HUES48 (cell line): Measurements from ENCODE around the gene AKAP6.

Source experiments
- H3K27ac ChIP-seq: one replicate; pipeline ENCODE4 v1.7.0; 2013; ENCODE audit warnings: low read depth, low read length, inconsistent platforms
- H3K27me3 ChIP-seq: 2 replicates; pipeline ENCODE4 v1.6.1; 2013; ENCODE audit warnings: mild to moderate bottlenecking, low read length; ENCODE audit not compliant: control insufficient read depth, insufficient read depth
- H3K36me3 ChIP-seq: 2 replicates; pipeline ENCODE4 v1.6.1; 2013; ENCODE audit warnings: low read length; ENCODE audit not compliant: control insufficient read depth, insufficient read depth
- H3K4me1 ChIP-seq: 2 replicates; pipeline ENCODE4 v1.6.1; 2013; ENCODE audit warnings: mild to moderate bottlenecking, low read length; ENCODE audit not compliant: control insufficient read depth, insufficient read depth
- H3K4me3 ChIP-seq: 2 replicates; pipeline ENCODE4 v1.5.1; 2013; ENCODE audit warnings: mild to moderate bottlenecking, low read depth, low read length
- H3K9ac ChIP-seq: 2 replicates; pipeline ENCODE4 v1.6.1; 2013; ENCODE audit warnings: mild to moderate bottlenecking, low read depth, low read length, moderate library complexity
- H3K9me3 ChIP-seq: 2 replicates; pipeline ENCODE4 v1.6.1; 2013; ENCODE audit warnings: low read length; ENCODE audit not compliant: control insufficient read depth, insufficient read depth

AKAP6 gene

DNA sequence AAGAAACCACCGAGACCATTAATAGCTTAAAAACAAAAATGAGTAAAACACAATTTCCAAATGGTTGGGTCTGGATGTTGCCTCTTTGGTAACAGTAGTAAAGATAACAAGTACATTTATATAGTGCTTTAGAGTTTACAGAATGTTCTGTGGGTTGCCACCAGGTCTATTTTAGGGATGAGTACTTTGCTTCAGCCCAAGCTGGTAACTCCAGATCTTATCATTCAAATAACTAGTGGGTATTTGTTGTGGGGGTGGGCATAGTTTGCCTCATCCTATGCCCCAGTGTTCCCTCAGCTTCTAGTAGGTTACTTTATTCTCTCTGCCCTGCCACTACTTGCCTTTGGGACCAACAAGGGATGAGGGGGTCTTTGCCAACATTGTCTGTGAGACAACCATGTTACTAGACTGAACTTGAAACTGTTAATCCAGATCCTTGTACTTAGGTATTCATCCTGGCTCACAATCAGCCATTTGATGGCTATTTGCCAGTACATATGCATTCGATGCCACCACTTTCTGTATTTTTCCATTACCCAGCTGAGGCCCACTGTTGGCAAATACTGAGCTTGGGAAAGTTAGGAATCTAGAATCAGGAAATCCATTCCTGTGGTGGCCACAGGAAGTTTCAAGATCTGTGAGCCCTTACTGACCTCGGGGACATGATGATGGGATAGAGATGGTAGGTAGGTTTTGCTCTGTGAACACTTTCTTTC, 17.6 kb upstream of the AKAP6 start:
- Histone ChIP-seq H3K27me3 (no peaks in the 10 kb centered on the region), H3K36me3 (no peaks in the 10 kb centered on the region), H3K4me3 (no peak overlapping the region), H3K9me3 (no peaks in the 10 kb centered on the region), H3K27ac (no peak overlapping the region), H3K4me1 (no peaks in the 10 kb centered on the region), H3K9ac (no peak overlapping the region)

DNA sequence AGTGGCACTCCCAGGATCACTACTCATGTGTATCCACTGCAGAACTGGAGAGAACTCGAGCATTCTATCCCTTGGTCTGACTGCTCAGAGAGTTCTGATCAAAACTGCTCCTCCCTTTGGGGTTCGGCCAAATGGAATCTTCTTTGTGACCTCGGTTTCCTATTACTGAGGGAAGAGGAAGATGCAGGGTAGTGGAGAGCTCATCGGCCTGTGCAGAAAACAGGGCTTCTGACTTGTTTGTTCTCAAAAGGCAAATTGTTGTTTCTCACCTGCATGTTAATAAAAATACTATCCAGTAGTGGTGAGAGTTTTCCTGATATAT, 17.1 kb upstream of the AKAP6 start:
- H3K9me3 ChIP-seq = no peaks in the 10 kb centered on the region
- H3K36me3 ChIP-seq = no peaks in the 10 kb centered on the region
- H3K27ac ChIP-seq = no peak overlapping the region
- H3K4me3 ChIP-seq = no peak overlapping the region
- H3K4me1 ChIP-seq = no peaks in the 10 kb centered on the region
- H3K9ac ChIP-seq = no peak overlapping the region
- H3K27me3 ChIP-seq = no peaks in the 10 kb centered on the region

DNA sequence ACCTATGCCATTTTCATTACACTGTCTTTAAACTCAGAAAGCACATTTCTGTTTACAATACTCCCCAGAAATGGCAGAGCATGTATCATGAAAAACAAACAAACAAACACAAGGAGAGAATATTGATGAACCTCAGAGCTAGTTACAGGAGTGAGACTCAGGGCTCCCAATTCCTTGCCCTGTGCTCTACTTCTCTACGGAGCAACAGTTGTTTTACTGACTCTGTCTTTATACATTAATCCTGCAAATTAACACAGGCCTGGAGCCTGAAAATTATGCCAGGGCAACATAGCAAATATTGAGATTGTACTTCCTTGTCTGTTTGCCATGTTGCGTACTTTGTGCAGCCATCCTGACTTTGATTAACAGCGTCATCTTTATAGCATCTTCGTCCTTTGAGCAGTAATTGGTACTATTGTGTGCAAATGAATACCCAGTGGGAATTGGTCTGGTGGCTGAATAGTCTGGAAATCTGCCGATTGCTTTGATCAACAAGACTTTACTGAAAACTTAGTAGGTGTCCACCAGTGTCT, 15.2 kb upstream of the AKAP6 start:
- H3K9me3 ChIP-seq = no peaks in the 10 kb centered on the region
- no peak overlapping the region for H3K27ac ChIP-seq
- no peak overlapping the region for H3K9ac ChIP-seq
- no peaks in the 10 kb centered on the region for H3K27me3 ChIP-seq
- no peaks in the 10 kb centered on the region for H3K36me3 ChIP-seq
- no peaks in the 10 kb centered on the region for H3K4me1 ChIP-seq
- no peak overlapping the region for H3K4me3 ChIP-seq

DNA sequence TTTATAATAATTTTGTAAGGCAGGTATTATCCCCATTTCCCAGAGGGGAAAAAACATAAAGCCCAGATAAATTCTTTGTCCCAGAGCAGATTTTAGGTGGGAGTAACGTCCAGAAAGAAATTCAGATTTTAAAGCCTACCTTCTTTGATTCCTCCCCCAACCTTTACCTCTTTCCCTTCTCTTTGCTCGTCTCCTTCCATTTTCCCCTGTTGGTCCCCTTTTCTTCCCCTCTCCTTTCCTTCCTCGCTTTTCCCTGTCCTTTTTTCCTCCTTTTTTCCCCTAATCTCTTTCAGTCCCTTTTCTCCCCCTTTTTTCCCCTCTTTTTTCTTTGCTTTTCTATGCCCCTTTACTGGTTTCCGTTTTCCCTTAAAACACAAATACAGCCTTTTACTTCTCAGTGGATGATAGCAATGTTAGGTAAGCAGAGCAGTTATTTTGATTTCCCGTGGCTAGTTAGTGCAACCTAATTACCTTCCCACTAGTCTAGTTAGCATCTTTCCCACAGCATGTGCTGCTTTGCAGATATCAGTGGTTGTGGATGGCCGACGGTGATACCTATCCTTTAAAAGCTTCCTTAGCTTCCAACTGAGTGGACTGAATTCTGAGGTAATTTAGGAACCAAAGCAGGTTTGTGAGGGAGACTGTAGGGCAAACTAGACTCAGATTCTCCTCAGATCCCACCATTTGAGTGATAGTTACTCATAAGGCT, 10.9 kb upstream of the AKAP6 start:
- Histone ChIP-seq H3K36me3 (no peaks in the 10 kb centered on the region), H3K9me3 (no peaks in the 10 kb centered on the region), H3K4me3 (no peak overlapping the region), H3K27ac (no peak overlapping the region), H3K4me1 (no peaks in the 10 kb centered on the region), H3K27me3 (no peaks in the 10 kb centered on the region), H3K9ac (no peak overlapping the region)

DNA sequence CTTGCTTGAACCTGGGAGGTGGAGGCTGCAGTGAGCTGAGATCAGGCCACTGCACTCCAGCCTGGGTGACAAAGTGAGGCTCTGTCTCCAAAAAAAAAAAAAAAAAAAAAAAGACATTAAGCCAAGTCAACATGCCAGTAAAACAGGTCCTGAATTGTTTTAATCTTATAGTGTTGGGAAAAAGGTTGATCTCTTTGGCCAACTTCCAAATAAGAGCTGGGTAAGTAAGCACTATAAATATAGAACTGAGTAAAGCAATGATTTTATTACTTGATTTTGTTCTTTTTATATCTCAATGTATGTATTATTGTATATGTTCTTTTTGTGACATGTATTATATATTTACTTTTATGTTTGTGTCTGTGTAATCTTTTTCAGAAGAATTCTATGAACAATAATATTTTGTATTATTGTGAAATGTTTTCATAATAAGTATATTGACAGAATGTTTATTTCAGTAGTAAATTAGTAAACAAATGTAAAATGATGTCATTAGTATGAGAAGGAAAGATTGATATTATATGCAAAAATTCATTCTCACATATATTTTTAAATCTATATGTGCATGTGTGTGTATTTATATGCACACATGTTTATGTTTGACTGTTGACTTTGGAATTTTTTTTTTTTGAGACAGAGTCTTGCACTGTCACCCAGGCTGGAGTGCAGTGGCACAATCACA, 9.6 kb upstream of the AKAP6 start:
- Histone ChIP-seq H3K27ac (no peak overlapping the region), H3K4me3 (no peak overlapping the region), H3K36me3 (no peaks in the 10 kb centered on the region), H3K9ac (no peak overlapping the region), H3K4me1 (no peaks in the 10 kb centered on the region), H3K9me3 (no peaks in the 10 kb centered on the region), H3K27me3 (no peaks in the 10 kb centered on the region)

DNA sequence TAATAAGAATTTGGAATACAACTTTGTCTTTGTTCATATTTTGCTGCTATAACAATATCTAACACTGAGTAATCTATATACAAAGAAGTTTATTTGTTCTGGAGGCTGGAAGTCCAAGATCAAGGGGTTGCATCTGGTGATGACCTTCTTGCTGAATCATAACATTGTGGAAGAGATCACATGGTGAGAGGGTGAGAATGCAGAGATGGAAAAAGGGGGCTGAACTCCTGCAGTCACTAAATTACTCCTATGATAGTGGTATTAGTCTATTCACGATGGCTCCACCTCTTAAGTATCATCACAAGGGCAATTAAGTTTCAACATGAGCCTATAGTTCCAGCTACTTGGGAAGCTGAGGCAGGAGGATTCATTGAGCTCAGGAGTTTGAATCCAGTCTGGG, 4.5 kb upstream of the AKAP6 start:
- Histone ChIP-seq H3K36me3 (no peaks in the 10 kb centered on the region), H3K4me1 (no peaks in the 10 kb centered on the region), H3K27ac (no peak overlapping the region), H3K4me3 (no peak overlapping the region), H3K9me3 (no peaks in the 10 kb centered on the region), H3K9ac (no peak overlapping the region), H3K27me3 (no peaks in the 10 kb centered on the region)

DNA sequence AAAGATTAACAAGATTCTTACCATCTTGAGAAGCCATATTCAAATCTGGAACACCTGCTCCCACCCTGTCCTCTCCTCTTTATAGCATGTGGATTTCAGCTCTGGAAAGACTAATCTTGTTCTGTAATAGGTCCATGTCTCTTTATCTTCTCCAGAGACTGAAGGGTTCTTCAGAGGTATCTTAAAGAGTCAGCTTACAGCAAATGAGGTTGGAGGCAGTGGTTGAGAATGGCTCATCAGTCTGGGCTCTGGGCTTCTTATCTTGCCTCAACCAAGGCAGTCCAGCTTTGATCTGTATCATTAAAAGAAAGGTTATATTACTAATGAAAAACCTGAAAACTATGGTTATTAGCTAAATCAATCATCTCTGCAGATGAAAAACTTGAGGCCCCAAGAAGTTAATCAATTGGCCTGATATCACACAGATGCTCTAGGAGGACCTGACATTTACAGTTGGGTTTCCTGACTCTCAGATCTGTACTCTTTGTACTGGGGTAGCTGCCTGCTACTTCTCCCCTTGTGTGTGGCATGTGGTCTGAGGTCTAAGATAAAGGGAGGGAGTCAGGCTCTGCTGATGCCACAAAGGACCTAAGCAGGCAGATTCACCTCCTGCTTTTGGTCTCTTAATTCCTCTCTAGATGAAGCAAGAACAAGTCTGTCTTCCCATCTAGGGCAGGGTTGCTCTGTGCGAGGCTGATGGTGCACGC, 1.7 kb upstream of the AKAP6 start:
- no peaks in the 10 kb centered on the region for H3K36me3 ChIP-seq
- peaks cover 10% of the 10 kb centered on the region for H3K4me1 ChIP-seq
- no peaks in the 10 kb centered on the region for H3K27me3 ChIP-seq
- H3K9me3 ChIP-seq = no peaks in the 10 kb centered on the region
- H3K4me3 ChIP-seq = no peak overlapping the region
- H3K27ac ChIP-seq = no peak overlapping the region
- no peak overlapping the region for H3K9ac ChIP-seq

DNA sequence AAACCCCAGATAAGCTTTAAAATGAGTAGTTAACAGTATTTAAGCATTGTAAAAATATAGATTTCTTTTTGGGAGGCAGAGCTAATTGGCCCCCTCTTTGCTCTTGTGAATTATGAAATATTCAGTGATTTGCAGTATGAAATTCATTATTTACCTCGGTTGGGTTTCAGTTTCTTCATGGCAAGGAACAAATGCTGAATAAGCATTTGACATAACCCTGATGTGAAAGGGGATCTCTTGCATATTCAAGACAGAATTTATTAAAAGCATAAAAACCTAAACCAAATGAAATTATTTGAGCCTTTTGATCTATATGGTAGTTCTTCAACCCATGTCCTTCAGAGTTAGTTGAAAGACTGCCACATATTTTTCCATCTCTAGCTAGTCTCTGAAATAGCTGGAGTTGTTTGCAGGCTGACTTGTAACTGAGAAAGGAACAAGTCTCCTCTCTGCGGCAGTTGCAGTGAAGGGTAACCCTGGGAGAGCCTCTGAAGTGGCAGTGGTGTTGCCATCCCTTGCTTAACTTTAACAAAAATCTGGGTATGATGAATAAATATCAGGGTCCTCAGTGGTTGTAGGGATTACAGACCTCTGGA, 690 bp downstream of the AKAP6 start:
- Histone ChIP-seq H3K4me3 (no peak overlapping the region), H3K4me1 (peaks cover 10% of the 10 kb centered on the region), H3K9ac (no peak overlapping the region), H3K36me3 (no peaks in the 10 kb centered on the region), H3K27me3 (no peaks in the 10 kb centered on the region), H3K27ac (no peak overlapping the region), H3K9me3 (no peaks in the 10 kb centered on the region)

DNA sequence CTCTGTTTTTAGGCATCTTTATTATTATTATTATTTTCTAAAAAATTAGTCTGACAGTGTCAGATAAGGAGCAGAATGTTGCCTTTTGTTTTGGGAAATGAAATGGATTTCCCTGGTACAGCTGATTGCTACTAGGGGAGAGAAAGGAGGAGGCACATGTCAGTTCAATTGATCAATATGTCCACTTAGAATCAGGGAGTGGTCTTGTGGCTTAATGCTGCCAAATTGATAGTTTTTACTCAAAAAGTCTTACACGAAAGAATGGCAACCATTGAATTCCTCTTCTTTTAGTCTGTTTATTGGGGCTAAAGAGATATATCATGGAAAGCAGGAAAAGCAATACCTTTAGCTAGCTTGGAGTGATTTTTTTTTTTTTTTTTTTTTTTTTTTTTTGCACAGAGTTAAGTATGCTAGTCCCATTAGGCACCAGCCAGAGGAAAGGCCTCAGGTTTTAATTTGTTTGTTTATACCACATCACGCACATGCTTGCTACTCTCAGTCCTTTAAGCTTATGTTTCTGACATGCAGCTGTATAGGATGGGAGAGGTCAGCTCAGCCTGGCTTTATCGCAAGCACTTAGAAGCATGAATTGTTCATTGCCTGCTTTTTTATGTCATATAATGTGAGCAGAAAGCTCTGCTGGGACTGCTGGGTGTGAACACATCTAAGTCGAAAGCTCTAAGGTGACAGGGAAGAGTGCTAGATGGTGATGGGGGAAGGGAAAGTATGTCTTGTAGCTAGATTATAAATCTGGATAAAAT, 1.4 kb downstream of the AKAP6 start:
- Histone ChIP-seq H3K27me3 (no peaks in the 10 kb centered on the region), H3K9ac (no peak overlapping the region; the same call in 1 of the 2 replicates), H3K27ac (no peak overlapping the region), H3K9me3 (no peaks in the 10 kb centered on the region), H3K36me3 (no peaks in the 10 kb centered on the region), H3K4me1 (peaks cover 10% of the 10 kb centered on the region), H3K4me3 (no peak overlapping the region)

DNA sequence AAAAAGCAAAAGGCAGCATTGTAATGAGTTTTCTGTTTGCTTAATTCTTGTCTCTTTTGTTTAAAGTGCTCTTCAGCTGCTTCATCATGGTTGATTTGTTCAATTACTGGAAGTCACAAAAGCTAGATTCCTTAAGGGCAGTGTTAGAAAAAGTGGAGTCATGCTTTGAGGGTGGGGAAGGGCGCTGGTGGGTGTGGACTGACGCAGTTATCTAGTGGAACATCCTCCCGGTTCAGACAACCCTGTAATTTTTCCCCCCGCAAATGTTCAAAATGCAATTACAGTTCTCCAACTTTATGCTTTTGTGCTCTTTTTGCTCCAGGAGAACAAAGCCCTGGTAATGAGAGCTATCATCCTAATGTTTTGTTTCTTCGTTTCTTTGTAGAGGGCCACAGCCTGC, 2.1 kb downstream of the AKAP6 start:
- Histone ChIP-seq H3K4me1 (peaks cover 11% of the 10 kb centered on the region), H3K27ac (no peak overlapping the region)

More for the DNA sequence above, 2.1 kb downstream of the AKAP6 start:
- Histone ChIP-seq H3K9ac (no peak overlapping the region; the same call in 1 of the 2 replicates), H3K9me3 (no peaks in the 10 kb centered on the region), H3K4me3 (no peak overlapping the region), H3K27me3 (no peaks in the 10 kb centered on the region), H3K36me3 (no peaks in the 10 kb centered on the region)
